Endothelial cell of umbilical vein (primary cell): ENCODE measurements around the gene PML. TPM values are rescaled to one million over a fixed set of nuclear protein-coding genes. Genes with fewer than 3 reads are reported as not detected.

ENCODE experiments used
- BruUV-seq: library from RNA; stranded (reverse); fragments of 400-500 nt; replicated peaks from 2 replicates; lab custom pipeline; 2021; lab: Mats Ljungman, UMichigan
- CTCF ChIA-PET: fragments of 300-600, 350-600 bp; sonication (Branson Sonifier 250); formaldehyde crosslinking; loops from one replicate; lab custom pipeline; 2021; ENCODE audit warnings: antibody characterized with exemption, inconsistent platforms; lab: Charles Lee
- POLR2A ChIA-PET: fragments of 300-600, 350-600 bp; sonication (Branson Sonifier 250); formaldehyde crosslinking; loops from one replicate; lab custom pipeline; 2021; ENCODE audit warnings: antibody characterized with exemption, inconsistent platforms; lab: Charles Lee
- DNase-seq: peaks from one replicate; pipeline ENCODE4 v3.0.0-alpha.2; 2011; ENCODE audit warnings: low read depth, low spot score
- FAIRE-seq: peaks from 2 replicates; lab custom pipeline; 2011; peaks lifted over from hg19 to GRCh38; lab: Jason Lieb, UNC
- H2AFZ ChIP-seq: 2 replicates; pipeline ENCODE4 v1.6.0; 2012; ENCODE audit warnings: low read depth, low read length, control low read depth, inconsistent platforms
- H3K27ac ChIP-seq: 2 replicates; pipeline ENCODE4 v1.5.1; 2011; ENCODE audit warnings: low read depth, mild to moderate bottlenecking, control low read depth, low read length, moderate library complexity; ENCODE audit not compliant: insufficient read depth
- H3K27me3 ChIP-seq, 2 experiments: 2 replicates each; pipeline versions ENCODE4 v1.6.0 to v1.6.1; 2011; ENCODE audit warnings: low read length in 2 of 2, mixed read lengths in 1 of 2; ENCODE audit not compliant: control insufficient read depth in 2 of 2, insufficient read depth in 2 of 2
- H3K36me3 ChIP-seq, 2 experiments: 2 replicates in 1 of 2; 3 replicates in 1 of 2; pipeline ENCODE4 v1.5.1; 2011; ENCODE audit warnings: low read length in 2 of 2, mild to moderate bottlenecking in 1 of 2, moderate library complexity in 1 of 2; ENCODE audit not compliant: control insufficient read depth in 2 of 2, insufficient read depth in 2 of 2; ENCODE audit errors: extremely low read depth in 1 of 2
- H3K4me1 ChIP-seq: 3 replicates; pipeline ENCODE4 v1.5.1; 2011; ENCODE audit warnings: mild to moderate bottlenecking, low read length; ENCODE audit not compliant: control insufficient read depth, insufficient read depth; ENCODE audit errors: extremely low read depth
- H3K4me2 ChIP-seq: 2 replicates; pipeline ENCODE4 v1.6.1; 2011; ENCODE audit warnings: low read length, control low read depth, mixed read lengths; ENCODE audit not compliant: insufficient read depth
- H3K4me3 ChIP-seq, 3 experiments: fragments of 200-600 bp in 1 of 3; sonication (generic), shearing (Covaris generic) in 1 of 3; replicated peaks in 1 of 3; 2 replicates each; pipeline ENCODE4 v1.5.1; 2011 to 2016; ENCODE audit warnings: control low read depth in 3 of 3, low read length in 3 of 3, mild to moderate bottlenecking in 2 of 3, inconsistent platforms in 1 of 3, low read depth in 1 of 3, moderate library complexity in 1 of 3; ENCODE audit not compliant: insufficient read depth in 1 of 3
- H3K79me2 ChIP-seq: 2 replicates; pipeline ENCODE4 v1.6.0; 2012; ENCODE audit warnings: low read length, inconsistent platforms; ENCODE audit not compliant: control insufficient read depth, insufficient read depth
- H3K9ac ChIP-seq: replicated peaks from 2 replicates; pipeline ENCODE3; 2011; ENCODE audit warnings: low read length, control low read depth; ENCODE audit not compliant: insufficient read depth; ENCODE audit errors: extremely low read depth
- H3K9me1 ChIP-seq: replicated peaks from 3 replicates; pipeline ENCODE4 v1.6.0; 2011; ENCODE audit warnings: mild to moderate bottlenecking, low read length; ENCODE audit not compliant: control insufficient read depth, insufficient read depth; ENCODE audit errors: extremely low read depth
- H3K9me3 ChIP-seq: replicated peaks from 2 replicates; pipeline ENCODE4 v1.5.1; 2012; ENCODE audit warnings: low read length, inconsistent platforms; ENCODE audit not compliant: control insufficient read depth, insufficient read depth
- H4K20me1 ChIP-seq: replicated peaks from 2 replicates; pipeline ENCODE3; 2011; ENCODE audit warnings: mild to moderate bottlenecking, low read length; ENCODE audit not compliant: control insufficient read depth, insufficient read depth; ENCODE audit errors: extremely low read depth
- EZH2 ChIP-seq: IDR thresholded peaks from 2 replicates; pipeline ENCODE4 v1.6.1; 2012; ENCODE audit warnings: borderline replicate concordance, low read depth, mild to moderate bottlenecking, moderate library complexity, low read length, inconsistent platforms; ENCODE audit not compliant: severe bottlenecking
- FOS ChIP-seq: IDR thresholded peaks from 2 replicates; pipeline ENCODE4 v1.6.1; 2011; ENCODE audit warnings: mild to moderate bottlenecking, low read length, moderate library complexity, borderline replicate concordance; ENCODE audit not compliant: insufficient read depth
- GATA2 ChIP-seq: IDR thresholded peaks from 2 replicates; pipeline ENCODE4 v1.7.0; 2011; ENCODE audit warnings: low read depth, mild to moderate bottlenecking, moderate library complexity, mixed read lengths, low read length; ENCODE audit not compliant: insufficient read length, insufficient read depth
- MYC ChIP-seq: IDR thresholded peaks from one replicate; pipeline ENCODE4 v1.6.1; 2011; ENCODE audit warnings: mild to moderate bottlenecking, low read depth, low read length
- dilution Hi-C: fragments of 300-500 bp; cut with MboI; formaldehyde crosslinking; loops from one replicate; pipeline ENCODE4 v1.15.0; 2019; ENCODE audit warnings: low sequenced_read_pairs; ENCODE audit not compliant: extremely low pct_ligation_motif_present
- intact Hi-C: fragments of 100-400 bp; cut with micrococcal nuclease; formaldehyde crosslinking; loops from one replicate; pipeline ENCODE4 v1.10.0; 2022
- polyA plus RNA-seq, 4 experiments: library from polyadenylated mRNA; depleted of rRNA in 3 of 4; stranded (reverse) in 3 of 4; unstranded in 1 of 4; fragments of >200 nt; gene quantifications; 2 replicates each; pipeline versions ENCODE4 v1.2.1 to v1.2.3, GENCODE V29; 2011 to 2012; ENCODE audit warnings: missing spikeins in 1 of 4
- total RNA-seq: library from RNA; stranded (reverse); gene quantifications from 2 replicates; pipeline ENCODE4 v1.2.3, GENCODE V29; 2021
- TF ChIP-seq, protein P1 (sequence below), 2 donors: IDR thresholded peaks; 1 replicate in 1 of 2; 2 replicates in 1 of 2; pipeline ENCODE4 v1.5.1; 2011; ENCODE audit warnings: low read length in 2 of 2, mild to moderate bottlenecking in 2 of 2, moderate library complexity in 2 of 2, control low read depth in 1 of 2, inconsistent platforms in 1 of 2, low read depth in 1 of 2; ENCODE audit not compliant: insufficient read depth in 1 of 2; ENCODE audit errors: extremely low read depth in 1 of 2

Gene PML
- total and polyA plus RNA-seq, 2 donors (not counting 3 experiments of a cell fraction or from before 2014, with no cell fraction given) = 30.4 to 79.6 TPM

DNA sequence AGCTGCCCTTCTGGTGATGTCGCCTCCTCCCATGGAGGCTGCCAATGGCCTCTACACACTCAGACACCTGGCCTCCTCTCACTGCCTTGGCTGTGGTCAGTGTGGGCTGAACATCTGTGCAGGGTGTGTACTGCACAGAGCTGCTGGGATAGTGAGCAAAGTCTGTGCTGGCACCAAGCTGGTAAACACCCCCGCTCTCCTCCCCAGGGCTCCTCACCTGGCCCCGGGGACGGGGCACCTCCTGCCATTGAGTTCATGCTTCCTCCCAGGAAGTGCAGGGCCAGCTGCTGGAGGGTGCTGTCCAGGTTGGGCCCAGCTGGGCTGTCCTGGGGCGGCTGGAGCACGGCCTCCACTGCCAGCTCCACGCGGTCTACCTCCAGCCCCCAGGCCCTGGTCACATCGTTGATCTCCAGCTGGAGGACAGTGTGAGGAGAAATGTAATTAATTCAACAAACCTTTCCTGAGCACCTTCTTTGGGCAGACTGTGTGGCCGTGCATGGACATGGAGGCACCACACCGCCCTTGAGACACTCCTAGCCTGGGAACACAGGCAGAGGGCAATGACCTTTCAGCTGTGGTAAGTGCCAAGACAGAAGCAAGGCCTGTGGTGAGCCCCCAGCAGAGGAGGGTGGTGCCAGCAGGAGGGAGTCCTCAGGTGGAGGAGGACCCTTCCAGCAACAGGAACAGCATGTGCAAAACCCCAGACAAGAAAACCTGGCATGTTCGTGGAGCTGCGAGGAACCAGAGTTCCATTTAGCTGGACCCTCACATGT lies 9.2 kb upstream of the PML start:
- intact Hi-C loops = no loop called here
- FAIRE-seq = no peak
- Histone ChIP-seq H3K4me3 (no peak overlapping the region), H3K4me1 (peaks cover 56% of the 10 kb centered on the region), H3K27me3 (no peaks in the 10 kb centered on the region), H2AFZ (no peak overlapping the region), H3K9ac (no peak overlapping the region), H3K79me2 (no peaks in the 10 kb centered on the region), H4K20me1 (no peaks in the 10 kb centered on the region), H3K9me1 (no peaks in the 10 kb centered on the region), H3K9me3 (no peaks in the 10 kb centered on the region), H3K4me2 (no peak overlapping the region), H3K27ac (no peak overlapping the region), H3K36me3 (no peaks in the 10 kb centered on the region)
- TF ChIP-seq, protein P1, sequence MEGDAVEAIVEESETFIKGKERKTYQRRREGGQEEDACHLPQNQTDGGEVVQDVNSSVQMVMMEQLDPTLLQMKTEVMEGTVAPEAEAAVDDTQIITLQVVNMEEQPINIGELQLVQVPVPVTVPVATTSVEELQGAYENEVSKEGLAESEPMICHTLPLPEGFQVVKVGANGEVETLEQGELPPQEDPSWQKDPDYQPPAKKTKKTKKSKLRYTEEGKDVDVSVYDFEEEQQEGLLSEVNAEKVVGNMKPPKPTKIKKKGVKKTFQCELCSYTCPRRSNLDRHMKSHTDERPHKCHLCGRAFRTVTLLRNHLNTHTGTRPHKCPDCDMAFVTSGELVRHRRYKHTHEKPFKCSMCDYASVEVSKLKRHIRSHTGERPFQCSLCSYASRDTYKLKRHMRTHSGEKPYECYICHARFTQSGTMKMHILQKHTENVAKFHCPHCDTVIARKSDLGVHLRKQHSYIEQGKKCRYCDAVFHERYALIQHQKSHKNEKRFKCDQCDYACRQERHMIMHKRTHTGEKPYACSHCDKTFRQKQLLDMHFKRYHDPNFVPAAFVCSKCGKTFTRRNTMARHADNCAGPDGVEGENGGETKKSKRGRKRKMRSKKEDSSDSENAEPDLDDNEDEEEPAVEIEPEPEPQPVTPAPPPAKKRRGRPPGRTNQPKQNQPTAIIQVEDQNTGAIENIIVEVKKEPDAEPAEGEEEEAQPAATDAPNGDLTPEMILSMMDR (IDR thresholded peaks at IDR 0.05; ENCODE audit: extremely low read depth in 1 of 2, insufficient read depth in 1 of 2, low read depth in 1 of 2, low read length in 2 of 2) = no peak
- TF ChIP-seq GATA2 = no peak
- TF ChIP-seq FOS = no peak
- TF ChIP-seq EZH2 = no peak
- no peak for TF ChIP-seq MYC
- CTCF ChIA-PET = interaction anchor here (0.7 to 1.9 kb wide), 5 partner anchors 9 to 149 kb away, joined by 4 to 9 read pairs (median 4); partner anchors contain the start of gene PML
- dilution Hi-C loops = no loop called here
- no TSS peak for BruUV-seq
- POLR2A ChIA-PET = no interaction called here
- no peak for DNase-seq
